T-helper 17 cell (primary cell): ENCODE measurements around the gene TMEM108. TPM values are rescaled to one million over a fixed set of nuclear protein-coding genes. Genes with fewer than 3 reads are reported as not detected.

Experiments
- ATAC-seq: fragments of 150-1000 bp; cut with Tn5 transposase; 2 replicates; pipeline ENCODE4 v1.10.0; 2021; ENCODE audit warnings: mild to moderate bottlenecking, moderate library complexity
- DNase-seq, 3 donors: peaks; one replicate each; pipeline versions ENCODE4 v3.0.0 to v3.0.0-alpha.2; 2020 to 2021
- H3K9me3 ChIP-seq: one replicate; pipeline ENCODE4 v1.7.0; 2013; ENCODE audit warnings: low read length, mild to moderate bottlenecking; ENCODE audit not compliant: control insufficient read depth, poor library complexity, severe bottlenecking
- H3K27ac Mint-ChIP-seq: one replicate; pipeline ENCODE4 v1.8.0; 2022; ENCODE audit warnings: mild to moderate bottlenecking, moderate library complexity, mixed read lengths
- H3K27me3 Mint-ChIP-seq: one replicate; pipeline ENCODE4 v1.8.0; 2022; ENCODE audit warnings: mixed read lengths
- H3K36me3 Mint-ChIP-seq: one replicate; pipeline ENCODE4 v1.8.0; 2022; ENCODE audit warnings: low read depth, mixed read lengths
- H3K4me1 Mint-ChIP-seq: one replicate; pipeline ENCODE4 v1.8.0; 2022; ENCODE audit warnings: mild to moderate bottlenecking, mixed read lengths
- H3K4me3 Mint-ChIP-seq: one replicate; pipeline ENCODE4 v1.8.0; 2022; ENCODE audit warnings: mild to moderate bottlenecking, moderate library complexity, mixed read lengths
- total RNA-seq, 4 donors: library from RNA in 2 of 4; stranded (reverse) in 2 of 4; gene quantifications; one replicate each; pipeline ENCODE4 v1.2.3 and lab custom pipeline; 2022 to 2026

Gene TMEM108
- total RNA-seq, 2 donors from 2014 or later: 0.29 TPM; not detected in 1

DNA sequence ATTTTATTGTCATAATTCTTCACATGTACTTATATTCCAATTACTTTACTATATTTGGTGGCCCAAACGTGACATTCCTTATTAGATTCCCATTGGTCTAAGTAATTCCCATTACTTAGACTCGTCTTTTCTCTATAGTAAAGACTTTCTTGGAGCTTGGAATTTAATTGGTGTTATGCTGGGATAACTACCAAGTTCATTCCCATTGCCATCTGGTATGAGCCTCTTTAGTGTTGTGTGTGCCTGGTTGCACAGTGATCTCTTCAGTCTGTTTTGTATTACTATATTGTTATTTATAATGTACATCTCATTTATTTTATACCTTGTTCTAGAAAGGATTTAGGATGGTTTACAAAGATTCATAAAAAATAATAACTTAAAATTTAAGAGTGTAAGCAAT is 27.8 kb downstream of the TMEM108 start:
- ATAC-seq: no peak

DNA sequence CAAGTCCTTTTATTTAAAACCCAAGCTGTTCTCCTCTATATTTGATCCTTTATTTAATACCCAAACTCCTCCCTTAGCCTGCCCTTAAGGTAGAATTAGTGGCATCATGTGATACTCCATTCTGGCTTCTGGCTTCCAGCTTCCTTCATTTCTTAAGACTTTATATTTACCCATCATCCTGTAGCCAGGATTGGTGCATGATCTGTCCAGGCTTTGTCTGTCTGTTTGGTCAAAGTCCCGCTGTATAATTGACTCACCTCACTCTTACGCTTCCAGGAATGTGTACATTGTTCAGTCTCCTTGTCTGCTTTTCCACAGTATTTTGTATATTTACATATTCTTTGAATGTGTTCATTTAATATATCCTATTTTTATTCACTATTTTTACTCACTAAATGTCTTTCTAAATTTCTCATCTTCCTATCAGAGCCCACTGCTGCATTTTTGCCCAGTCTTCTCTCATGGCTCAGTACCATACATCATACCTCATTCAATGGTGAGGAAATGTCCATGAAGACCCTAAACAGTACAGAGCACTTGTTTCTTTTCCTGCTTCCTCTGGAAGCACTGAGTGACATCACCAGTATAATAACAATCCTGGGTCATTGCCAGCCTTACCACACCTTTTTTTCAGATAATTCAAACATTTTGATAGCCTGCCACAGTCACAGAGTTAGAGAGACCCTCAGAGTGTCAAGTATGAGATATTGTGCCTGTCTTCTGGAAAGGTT is 31.5 kb downstream of the TMEM108 start:
- no peaks in the 10 kb centered on the region for H3K36me3 Mint-ChIP-seq
- H3K4me3 Mint-ChIP-seq: no peak overlapping the region
- no peaks in the 10 kb centered on the region for H3K27me3 Mint-ChIP-seq
- no peak for DNase-seq
- no peak overlapping the region for H3K27ac Mint-ChIP-seq
- no peaks in the 10 kb centered on the region for H3K9me3 ChIP-seq
- ATAC-seq: no peak
- no peaks in the 10 kb centered on the region for H3K4me1 Mint-ChIP-seq

More for the DNA sequence above, 27.8 kb downstream of the TMEM108 start:
- H3K4me3 Mint-ChIP-seq: no peak overlapping the region
- no peaks in the 10 kb centered on the region for H3K36me3 Mint-ChIP-seq
- DNase-seq: no peak
- H3K9me3 ChIP-seq: no peaks in the 10 kb centered on the region
- no peak overlapping the region for H3K27ac Mint-ChIP-seq
- H3K27me3 Mint-ChIP-seq: peaks cover 11% of the 10 kb centered on the region
- H3K4me1 Mint-ChIP-seq: no peaks in the 10 kb centered on the region

DNA sequence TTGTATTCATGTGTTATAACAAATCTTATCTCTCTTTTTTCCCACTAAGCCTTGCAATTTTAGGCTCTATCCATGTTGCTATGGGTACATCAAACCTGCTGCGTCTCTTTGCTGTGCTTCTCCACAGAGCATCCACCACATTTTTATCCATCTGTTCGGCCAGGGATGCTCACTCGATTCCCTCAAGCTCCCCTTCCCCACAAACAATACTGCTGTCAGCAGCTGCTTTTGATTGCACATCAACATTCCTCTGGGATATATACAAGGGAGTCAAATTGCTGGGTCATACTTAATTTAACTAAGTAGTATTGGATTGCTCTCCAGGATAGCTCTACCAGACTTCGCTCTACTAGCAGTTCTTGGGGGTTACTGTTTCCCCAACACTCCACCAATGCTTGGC is 36.8 kb downstream of the TMEM108 start:
- Mint-ChIP-seq H3K4me1 (no peaks in the 10 kb centered on the region), H3K36me3 (no peaks in the 10 kb centered on the region), H3K27ac (no peak overlapping the region), H3K4me3 (no peak overlapping the region), H3K27me3 (peaks cover 18% of the 10 kb centered on the region)
- DNase-seq (no peak), ATAC-seq (no peak)
- no peaks in the 10 kb centered on the region for H3K9me3 ChIP-seq

DNA sequence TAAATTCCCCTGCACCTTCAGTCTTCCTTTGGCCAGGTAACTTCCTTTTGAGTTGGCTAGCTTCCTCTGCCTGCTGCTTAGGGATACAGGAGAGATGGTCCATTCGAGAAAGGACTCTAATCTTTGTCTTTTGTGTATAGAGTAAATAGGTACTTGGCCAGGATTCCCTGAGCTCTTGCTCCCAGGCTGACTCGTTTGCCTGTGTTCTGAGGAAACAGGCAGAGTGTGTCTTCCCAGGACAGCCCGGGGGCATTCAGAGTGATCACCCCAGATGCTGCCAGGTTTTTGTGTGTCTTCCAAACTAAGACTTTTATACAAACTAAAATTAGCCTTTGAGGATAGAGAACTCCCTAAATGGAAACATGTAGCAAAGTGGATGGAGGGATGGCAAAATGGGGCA is 39.5 kb downstream of the TMEM108 start:
- no peaks in the 10 kb centered on the region for H3K36me3 Mint-ChIP-seq
- H3K27ac Mint-ChIP-seq: no peak overlapping the region
- ATAC-seq: no peak
- H3K4me3 Mint-ChIP-seq: no peak overlapping the region
- H3K4me1 Mint-ChIP-seq: no peaks in the 10 kb centered on the region
- peaks cover 18% of the 10 kb centered on the region for H3K27me3 Mint-ChIP-seq
- no peaks in the 10 kb centered on the region for H3K9me3 ChIP-seq
- no peak for DNase-seq

DNA sequence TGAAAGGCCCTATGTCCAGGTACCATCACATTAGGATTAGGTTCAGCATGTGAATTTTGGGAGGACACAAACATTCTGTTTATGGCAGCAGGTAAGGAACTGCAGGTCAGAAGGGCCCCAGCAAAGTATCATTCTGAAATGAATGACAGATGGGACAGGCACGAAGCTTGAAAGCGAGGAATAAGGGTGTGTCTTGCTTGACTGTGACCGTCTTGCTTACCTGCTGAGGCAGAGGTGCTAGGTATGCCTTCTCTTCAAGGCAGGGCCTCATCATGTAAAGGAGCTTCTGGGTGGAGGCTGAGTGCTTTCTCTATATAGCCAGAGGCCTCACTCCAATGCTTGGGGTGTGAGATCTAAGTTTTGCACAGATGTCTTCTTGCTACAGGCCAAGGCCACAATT is 41.4 kb downstream of the TMEM108 start:
- Mint-ChIP-seq H3K36me3 (no peaks in the 10 kb centered on the region), H3K27me3 (peaks cover 18% of the 10 kb centered on the region), H3K4me1 (no peaks in the 10 kb centered on the region), H3K4me3 (no peak overlapping the region), H3K27ac (no peak overlapping the region)
- no peaks in the 10 kb centered on the region for H3K9me3 ChIP-seq
- DNase-seq (no peak), ATAC-seq (no peak)

DNA sequence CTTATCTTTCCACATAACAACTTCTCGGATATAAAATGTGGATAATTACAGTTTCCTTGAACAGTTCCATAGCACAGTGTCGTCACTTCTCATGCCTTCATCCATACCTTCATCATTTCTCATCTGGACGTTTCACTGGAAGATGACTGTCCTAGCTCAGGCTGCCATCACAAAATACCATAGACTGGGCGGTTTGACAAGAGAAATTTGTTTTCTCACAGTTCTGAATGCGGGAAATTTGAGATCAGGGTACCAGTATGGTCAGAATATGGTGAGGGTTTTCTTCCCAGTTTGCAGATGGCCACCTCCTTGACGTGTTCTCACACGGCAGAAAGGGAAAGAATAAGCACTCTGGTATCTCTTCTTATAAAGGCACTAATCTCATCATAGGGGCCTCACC is 42.8 kb downstream of the TMEM108 start:
- no peak for ATAC-seq

DNA sequence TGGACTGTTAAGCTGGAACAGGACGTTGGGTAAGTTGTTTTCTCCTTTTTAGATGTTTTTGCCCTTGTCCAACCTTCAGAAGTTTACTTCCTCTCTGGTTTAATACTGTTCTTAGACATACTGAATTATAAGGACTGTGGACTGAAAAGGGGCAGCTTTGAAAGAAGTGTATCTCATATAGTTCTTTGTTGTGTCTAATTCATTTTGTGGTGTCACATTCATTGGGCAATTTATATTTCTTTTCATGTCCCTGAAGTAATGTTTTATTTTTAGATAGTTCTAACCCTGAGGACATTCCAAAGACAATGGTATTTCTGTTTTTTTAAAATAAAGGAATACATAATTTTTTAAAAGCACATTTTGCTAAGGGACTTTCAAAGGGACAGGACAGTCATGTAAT is 45.2 kb downstream of the TMEM108 start:
- no peak for DNase-seq
- Mint-ChIP-seq H3K4me3 (no peak overlapping the region), H3K4me1 (no peaks in the 10 kb centered on the region), H3K36me3 (no peaks in the 10 kb centered on the region), H3K27ac (no peak overlapping the region), H3K27me3 (no peaks in the 10 kb centered on the region)
- ATAC-seq: no peak
- no peaks in the 10 kb centered on the region for H3K9me3 ChIP-seq

More for the DNA sequence above, 42.8 kb downstream of the TMEM108 start:
- Mint-ChIP-seq H3K4me1 (no peaks in the 10 kb centered on the region), H3K36me3 (no peaks in the 10 kb centered on the region), H3K27ac (no peak overlapping the region), H3K27me3 (peaks cover 7% of the 10 kb centered on the region), H3K4me3 (no peak overlapping the region)
- H3K9me3 ChIP-seq: no peaks in the 10 kb centered on the region
- no peak for DNase-seq

DNA sequence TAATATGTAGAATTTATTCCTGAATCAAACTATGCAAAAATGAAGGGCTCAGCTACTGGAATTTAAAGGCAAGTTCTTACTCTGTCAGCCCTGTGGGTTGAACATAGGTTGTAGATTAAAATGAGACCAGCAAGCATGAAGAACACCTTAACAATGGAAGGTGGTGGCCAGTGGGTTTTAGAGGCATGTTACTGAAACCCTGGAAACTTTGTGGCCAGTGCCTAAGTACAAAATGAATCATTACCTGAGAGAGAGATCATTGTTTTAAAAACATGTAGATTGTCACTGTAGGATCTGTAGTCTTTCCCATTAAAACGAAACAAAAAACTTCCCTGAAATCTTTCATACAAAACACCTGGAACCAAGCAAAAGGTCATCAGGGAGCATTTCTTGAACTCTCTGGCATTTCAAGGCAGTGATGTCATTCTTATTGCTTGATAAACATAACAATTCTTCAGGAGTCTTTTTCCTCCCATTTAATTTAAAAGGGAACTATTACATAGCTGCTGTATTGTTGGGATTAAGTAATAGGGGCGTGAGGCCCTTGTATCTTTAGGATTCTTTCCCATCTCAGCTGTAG is 51.8 kb downstream of the TMEM108 start:
- H3K36me3 Mint-ChIP-seq: no peaks in the 10 kb centered on the region
- no peak overlapping the region for H3K4me3 Mint-ChIP-seq
- no peak overlapping the region for H3K27ac Mint-ChIP-seq
- no peak for DNase-seq
- H3K4me1 Mint-ChIP-seq: no peaks in the 10 kb centered on the region
- no peak for ATAC-seq
- peaks cover 7% of the 10 kb centered on the region for H3K27me3 Mint-ChIP-seq
- H3K9me3 ChIP-seq: no peaks in the 10 kb centered on the region

DNA sequence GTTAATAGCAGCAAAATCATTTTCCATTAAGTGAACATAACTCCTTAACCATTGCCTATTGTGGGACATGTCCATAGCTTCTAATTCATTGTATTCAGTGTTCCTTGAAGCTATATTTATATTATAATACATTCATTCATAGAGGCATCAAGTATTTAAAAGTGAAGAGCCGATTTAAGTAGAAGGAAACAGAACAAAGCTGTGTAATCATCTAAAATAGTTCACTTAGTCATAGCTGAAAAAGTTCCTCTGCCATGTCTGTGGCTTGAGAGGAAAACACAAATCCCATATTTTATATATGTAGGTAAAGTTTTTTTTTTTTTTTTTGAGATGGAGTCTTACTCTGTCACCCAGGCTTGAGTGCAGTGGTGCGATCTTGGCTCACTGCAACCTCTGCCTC is 54.5 kb downstream of the TMEM108 start:
- no peak overlapping the region for H3K27ac Mint-ChIP-seq
- no peaks in the 10 kb centered on the region for H3K36me3 Mint-ChIP-seq
- no peaks in the 10 kb centered on the region for H3K4me1 Mint-ChIP-seq
- no peak overlapping the region for H3K4me3 Mint-ChIP-seq
- no peak for DNase-seq
- peaks cover 7% of the 10 kb centered on the region for H3K27me3 Mint-ChIP-seq
- no peak for ATAC-seq
- H3K9me3 ChIP-seq: no peaks in the 10 kb centered on the region

DNA sequence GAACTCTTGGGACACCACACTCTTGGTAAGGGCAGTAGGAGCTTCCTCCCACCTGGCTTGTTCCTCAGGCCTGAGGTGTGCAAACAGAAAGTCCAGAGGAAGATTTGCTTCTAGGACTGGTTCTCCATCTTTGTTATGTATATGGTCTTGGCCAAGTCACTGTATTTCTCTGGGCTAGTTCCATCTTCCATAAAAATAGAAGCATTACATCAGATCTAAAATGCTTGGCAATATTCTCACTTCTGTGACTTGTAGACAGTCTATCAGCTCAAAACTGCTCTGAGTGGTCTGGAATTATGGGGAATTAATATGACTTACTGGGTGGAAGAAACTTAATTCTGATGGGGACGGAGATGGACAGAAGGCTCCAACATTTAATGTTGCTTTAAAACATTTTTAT is 55.2 kb downstream of the TMEM108 start:
- Mint-ChIP-seq H3K4me3 (no peak overlapping the region), H3K36me3 (no peaks in the 10 kb centered on the region), H3K27me3 (peaks cover 7% of the 10 kb centered on the region), H3K27ac (no peak overlapping the region), H3K4me1 (no peaks in the 10 kb centered on the region)
- H3K9me3 ChIP-seq: no peaks in the 10 kb centered on the region
- no peak for DNase-seq
- ATAC-seq: no peak

DNA sequence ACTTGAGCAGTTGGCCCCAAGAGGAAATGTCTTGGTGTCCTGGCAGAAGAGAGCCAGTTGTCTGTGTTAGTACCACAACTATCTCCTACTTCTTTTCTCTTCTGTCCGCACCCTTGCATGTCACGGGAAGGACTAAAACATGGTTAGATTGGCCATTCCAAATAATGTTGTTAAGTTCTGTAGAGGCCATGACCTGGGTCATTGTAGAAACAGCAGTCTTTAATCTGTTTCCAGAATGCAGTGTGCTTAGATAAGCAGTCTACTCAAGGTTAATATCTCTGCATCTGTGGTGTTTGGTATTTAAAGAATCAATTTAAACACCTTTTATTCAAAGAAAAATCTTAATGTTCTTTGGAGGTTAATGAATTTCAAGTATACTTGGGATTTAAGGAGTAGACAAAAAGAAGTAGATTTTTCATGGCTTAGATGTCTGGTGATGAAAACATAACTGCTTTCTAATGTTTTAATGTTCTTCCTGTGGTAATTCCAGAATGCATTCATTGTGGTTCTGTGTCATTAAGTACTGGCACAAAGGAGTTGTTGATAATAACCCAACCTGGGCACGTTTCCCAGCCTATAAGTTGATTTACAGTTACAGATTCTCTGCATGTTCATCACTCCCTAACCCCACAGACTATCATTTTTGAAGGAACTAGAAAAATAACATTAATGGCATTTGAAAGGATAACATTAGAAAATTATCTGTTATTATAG is 58.9 kb downstream of the TMEM108 start:
- H3K36me3 Mint-ChIP-seq: no peaks in the 10 kb centered on the region
- ATAC-seq (no peak), DNase-seq (no peak)
- H3K27me3 Mint-ChIP-seq: no peaks in the 10 kb centered on the region
- H3K4me3 Mint-ChIP-seq: no peak overlapping the region
- no peak overlapping the region for H3K27ac Mint-ChIP-seq
- H3K4me1 Mint-ChIP-seq: no peaks in the 10 kb centered on the region
- H3K9me3 ChIP-seq: no peaks in the 10 kb centered on the region

DNA sequence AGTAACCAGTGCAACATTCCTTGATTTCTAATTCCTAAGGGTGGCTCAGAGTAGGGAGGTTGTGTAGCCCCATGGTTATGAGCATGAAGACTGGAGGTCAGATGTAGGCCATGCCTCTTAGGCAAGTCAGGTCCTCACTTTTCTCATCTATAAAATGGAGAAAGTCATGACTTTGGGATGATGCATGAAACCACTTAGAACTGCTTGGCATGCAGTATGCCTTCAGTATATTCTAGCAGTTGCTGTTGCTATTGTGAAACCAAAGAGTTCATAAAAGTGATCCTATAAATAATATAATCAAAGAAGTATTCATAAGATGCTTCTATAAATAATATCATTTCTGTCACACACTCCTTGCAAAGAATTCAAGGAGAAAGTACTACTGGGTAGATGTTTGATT is 65.5 kb downstream of the TMEM108 start:
- Mint-ChIP-seq H3K4me1 (no peaks in the 10 kb centered on the region), H3K36me3 (no peaks in the 10 kb centered on the region), H3K27ac (no peak overlapping the region), H3K27me3 (peaks cover 10% of the 10 kb centered on the region), H3K4me3 (no peak overlapping the region)
- no peak for DNase-seq
- ATAC-seq: no peak
- H3K9me3 ChIP-seq: no peaks in the 10 kb centered on the region

DNA sequence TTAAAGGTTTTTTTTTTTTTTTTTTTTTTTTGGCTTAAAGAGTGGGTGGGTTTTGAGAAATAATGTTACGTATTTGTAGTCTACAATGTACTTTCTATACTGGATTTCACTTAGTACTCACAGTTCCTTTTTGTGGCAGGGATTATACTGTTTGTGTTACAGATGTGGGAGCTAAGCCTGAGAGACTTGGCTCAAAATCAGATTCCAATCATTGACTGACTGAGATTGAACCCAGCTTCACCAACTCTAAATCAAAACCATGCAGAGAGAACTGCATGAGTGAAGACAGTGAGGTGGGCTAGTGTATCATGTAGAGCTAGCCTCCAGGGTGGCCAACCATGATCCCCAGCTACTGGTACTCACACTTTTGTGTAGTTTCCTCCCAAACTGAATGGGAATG is 68.0 kb downstream of the TMEM108 start:
- Mint-ChIP-seq H3K27ac (no peak overlapping the region), H3K36me3 (no peaks in the 10 kb centered on the region), H3K4me1 (no peaks in the 10 kb centered on the region), H3K4me3 (no peak overlapping the region), H3K27me3 (peaks cover 23% of the 10 kb centered on the region)
- no peaks in the 10 kb centered on the region for H3K9me3 ChIP-seq
- DNase-seq: no peak
- no peak for ATAC-seq

DNA sequence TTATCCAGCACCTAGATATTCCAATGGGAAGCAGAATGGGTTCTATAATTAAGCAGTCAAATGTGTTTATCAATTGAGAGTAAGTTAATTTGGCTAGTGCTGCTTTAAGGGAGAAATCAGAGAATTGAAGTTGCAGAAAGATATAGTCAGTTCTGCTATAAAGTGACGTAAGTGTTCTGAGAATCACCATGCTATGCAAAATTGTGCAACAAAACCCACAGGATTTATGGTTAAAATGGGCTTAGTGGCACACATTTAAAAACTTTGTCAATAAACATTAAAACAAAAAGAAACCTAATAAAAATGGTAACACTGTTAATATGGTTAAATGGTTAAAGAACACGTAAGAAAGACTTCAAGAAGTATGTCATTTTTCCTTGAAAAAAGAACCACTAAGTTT is 74.5 kb downstream of the TMEM108 start:
- Mint-ChIP-seq H3K4me3 (no peak overlapping the region), H3K27ac (no peak overlapping the region), H3K27me3 (peaks cover 21% of the 10 kb centered on the region), H3K4me1 (no peaks in the 10 kb centered on the region), H3K36me3 (no peaks in the 10 kb centered on the region)
- no peaks in the 10 kb centered on the region for H3K9me3 ChIP-seq
- no peak for ATAC-seq
- no peak for DNase-seq
